Liver (tissue), 9 donors: Measurements from ENCODE around the gene BICDL2. TPM values are rescaled to one million over a fixed set of nuclear protein-coding genes. Genes with fewer than 3 reads are reported as not detected.

Source experiments
- DNase-seq: peaks from one replicate; pipeline ENCODE4 v3.0.0-alpha.2; 2017; ENCODE audit warnings: low spot score
- H3K27ac ChIP-seq, 2 donors: one replicate each; pipeline ENCODE4 v1.7.0; 2013; ENCODE audit warnings: inconsistent platforms in 2 of 2, low read length in 2 of 2, control low read depth in 1 of 2, low read depth in 1 of 2, mild to moderate bottlenecking in 1 of 2
- H3K27me3 ChIP-seq, 4 donors: one replicate each; pipeline versions ENCODE4 v1.6.1 to v1.7.0; 2013; ENCODE audit warnings: low read length in 3 of 4, inconsistent platforms in 1 of 4, mild to moderate bottlenecking in 1 of 4, moderate library complexity in 1 of 4; ENCODE audit not compliant: control insufficient read depth in 4 of 4, insufficient read depth in 4 of 4
- H3K36me3 ChIP-seq, 4 donors: one replicate each; pipeline versions ENCODE4 v1.6.1 to v1.7.0; 2013; ENCODE audit warnings: low read length in 3 of 4, mild to moderate bottlenecking in 3 of 4, low read depth in 1 of 4, moderate library complexity in 1 of 4; ENCODE audit not compliant: control insufficient read depth in 4 of 4, insufficient read depth in 3 of 4
- H3K4me1 ChIP-seq, 4 donors: one replicate each; pipeline versions ENCODE4 v1.6.1 to v1.7.0; 2013; ENCODE audit warnings: low read length in 3 of 4, mild to moderate bottlenecking in 3 of 4, moderate library complexity in 1 of 4; ENCODE audit not compliant: control insufficient read depth in 4 of 4, insufficient read depth in 4 of 4
- H3K4me3 ChIP-seq, 3 donors: one replicate each; pipeline versions ENCODE4 v1.6.1 to v1.7.0; 2013; ENCODE audit warnings: low read length in 3 of 3, control low read depth in 1 of 3, low read depth in 1 of 3, mild to moderate bottlenecking in 1 of 3
- H3K9ac ChIP-seq, 2 donors: one replicate each; pipeline ENCODE4 v1.7.0; 2013; ENCODE audit warnings: low read length in 2 of 2, mild to moderate bottlenecking in 2 of 2, moderate library complexity in 2 of 2, control low read depth in 1 of 2, low read depth in 1 of 2
- H3K9me3 ChIP-seq, 4 donors: one replicate each; pipeline versions ENCODE4 v1.6.1 to v1.7.0; 2013; ENCODE audit warnings: low read length in 3 of 4; ENCODE audit not compliant: control insufficient read depth in 4 of 4
- EGR1 ChIP-seq, 2 donors: IDR thresholded peaks; 2 replicates each; pipeline ENCODE4 v1.6.1; 2016 to 2018; ENCODE audit warnings: antibody characterized with exemption in 2 of 2, low read depth in 2 of 2
- GABPA ChIP-seq, 2 donors: IDR thresholded peaks in 1 of 2; conservative IDR thresholded peaks in 1 of 2; 2 replicates each; pipeline ENCODE4 v1.6.1; 2016; ENCODE audit warnings: antibody characterized with exemption in 2 of 2, mild to moderate bottlenecking in 1 of 2, moderate library complexity in 1 of 2
- HNF4A ChIP-seq, 2 donors: conservative IDR thresholded peaks; 2 replicates each; pipeline ENCODE4 v1.6.1; 2016; ENCODE audit warnings: antibody characterized with exemption in 2 of 2, mild to moderate bottlenecking in 2 of 2
- HNF4G ChIP-seq: IDR thresholded peaks from 2 replicates; pipeline ENCODE4 v1.6.1; 2016; ENCODE audit warnings: antibody characterized with exemption
- JUND ChIP-seq, 2 donors: IDR thresholded peaks; 2 replicates each; pipeline ENCODE4 v1.6.1; 2016; ENCODE audit warnings: antibody characterized with exemption in 2 of 2
- NR2F2 ChIP-seq: IDR thresholded peaks from 2 replicates; pipeline ENCODE4 v1.6.1; 2016; ENCODE audit warnings: antibody characterized with exemption
- RAD21 ChIP-seq, 2 donors: IDR thresholded peaks; 2 replicates each; pipeline ENCODE4 v1.6.1; 2016; ENCODE audit warnings: antibody characterized with exemption in 2 of 2, mild to moderate bottlenecking in 2 of 2
- RXRA ChIP-seq, 2 donors: IDR thresholded peaks; 2 replicates each; pipeline ENCODE4 v1.6.1; 2017 to 2018; ENCODE audit warnings: antibody characterized with exemption in 2 of 2, mild to moderate bottlenecking in 1 of 2
- SP1 ChIP-seq: IDR thresholded peaks from 2 replicates; pipeline ENCODE4 v1.6.1; 2018; ENCODE audit warnings: antibody characterized with exemption, mild to moderate bottlenecking
- TAF1 ChIP-seq: conservative IDR thresholded peaks from 2 replicates; pipeline ENCODE4 v1.6.1; 2016; ENCODE audit warnings: antibody characterized with exemption, mild to moderate bottlenecking
- WGBS: extraction: QIAGEN DNeasy Blood & Tissue Kit; methylation state at CpG from one replicate; pipeline ENCODE4 v1.1.7; 2013; 5-methylcytosine and 5-hydroxymethylcytosine counted together
- polyA plus RNA-seq, 2 donors: library from polyadenylated mRNA; stranded (reverse) in 1 of 2; unstranded in 1 of 2; fragments of 200-250 nt in 1 of 2; fragments of >200 nt in 1 of 2; fragmentation: Nextera tagmentation in 1 of 2; extraction: Ambion mirVana in 1 of 2; gene quantifications; one replicate each; pipeline versions ENCODE4 v1.2.1 to v1.2.3, GENCODE V29; 2013 to 2015
- total RNA-seq, 2 donors: library from RNA; depleted of rRNA; stranded (reverse); fragments of >200 nt; gene quantifications; one replicate each; pipeline ENCODE4 v1.2.3, GENCODE V29; 2014
- TF ChIP-seq, protein P1 (sequence below): IDR thresholded peaks from 2 replicates; pipeline ENCODE4 v1.6.1; 2016; ENCODE audit warnings: antibody characterized with exemption
- TF ChIP-seq, protein P2 (sequence below): IDR thresholded peaks from 2 replicates; pipeline ENCODE4 v1.6.1; 2016; ENCODE audit warnings: antibody characterized with exemption
- TF ChIP-seq, protein P3 (sequence below): IDR thresholded peaks from 2 replicates; pipeline ENCODE4 v1.6.1; 2016; ENCODE audit warnings: antibody characterized with exemption
- TF ChIP-seq, protein P4 (sequence below): fragments of 150-350 bp; IDR thresholded peaks from 2 replicates; pipeline ENCODE4 v1.5.1; 2017; ENCODE audit warnings: improper control_type of control experiment, low read depth, low read length; ENCODE audit not compliant: missing input control
- donor health status: healthy.
- donor health status: healthy.
- donor health status: healthy.
- donor health status: healthy.
- donor health status: healthy.

BICDL2 gene
- total and polyA plus RNA-seq, 4 donors: 0.15 to 0.59 (median 0.33) TPM; not detected in 1

DNA sequence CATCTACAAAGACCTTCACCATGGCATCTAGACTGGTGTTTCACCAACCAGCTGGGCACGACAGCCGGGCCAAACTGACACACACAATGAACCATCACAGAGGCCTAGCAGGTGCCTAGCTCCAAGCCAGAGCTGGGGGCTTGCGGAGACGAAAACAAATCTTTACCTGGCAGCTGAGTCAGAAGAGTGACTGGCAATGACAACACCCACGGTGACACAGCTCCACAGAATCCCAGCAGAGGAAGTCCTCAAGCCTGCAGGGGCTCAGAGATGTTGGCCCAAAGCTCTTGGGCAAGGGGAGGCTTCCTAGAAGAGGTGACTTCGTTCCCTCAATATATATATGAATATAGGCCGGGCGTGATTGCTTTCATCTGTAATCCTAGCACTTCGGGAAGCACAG lies 14.8 kb upstream of the BICDL2 start:
- Histone ChIP-seq H3K27ac (no peak overlapping the region), H3K9ac (no peak overlapping the region), H3K4me1 (peaks cover 0 to 5% (median 2%) of the 10 kb centered on the region in 4 donors), H3K4me3 (no peak overlapping the region), H3K36me3 (peaks cover 0 to 2% (median 0%) of the 10 kb centered on the region in 4 donors), H3K27me3 (peaks cover 0 to 6% (median 0%) of the 10 kb centered on the region in 4 donors), H3K9me3 (no peaks in the 10 kb centered on the region)
- WGBS: 84% methylated on average over 9 of the region's 9 CpGs
- TF ChIP-seq EGR1 (IDR thresholded peaks at IDR 0.05; ENCODE audit: low read depth in 2 of 2): no peak
- TF ChIP-seq, protein P1, sequence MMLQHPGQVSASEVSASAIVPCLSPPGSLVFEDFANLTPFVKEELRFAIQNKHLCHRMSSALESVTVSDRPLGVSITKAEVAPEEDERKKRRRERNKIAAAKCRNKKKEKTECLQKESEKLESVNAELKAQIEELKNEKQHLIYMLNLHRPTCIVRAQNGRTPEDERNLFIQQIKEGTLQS: no peak
- TF ChIP-seq, protein P2, sequence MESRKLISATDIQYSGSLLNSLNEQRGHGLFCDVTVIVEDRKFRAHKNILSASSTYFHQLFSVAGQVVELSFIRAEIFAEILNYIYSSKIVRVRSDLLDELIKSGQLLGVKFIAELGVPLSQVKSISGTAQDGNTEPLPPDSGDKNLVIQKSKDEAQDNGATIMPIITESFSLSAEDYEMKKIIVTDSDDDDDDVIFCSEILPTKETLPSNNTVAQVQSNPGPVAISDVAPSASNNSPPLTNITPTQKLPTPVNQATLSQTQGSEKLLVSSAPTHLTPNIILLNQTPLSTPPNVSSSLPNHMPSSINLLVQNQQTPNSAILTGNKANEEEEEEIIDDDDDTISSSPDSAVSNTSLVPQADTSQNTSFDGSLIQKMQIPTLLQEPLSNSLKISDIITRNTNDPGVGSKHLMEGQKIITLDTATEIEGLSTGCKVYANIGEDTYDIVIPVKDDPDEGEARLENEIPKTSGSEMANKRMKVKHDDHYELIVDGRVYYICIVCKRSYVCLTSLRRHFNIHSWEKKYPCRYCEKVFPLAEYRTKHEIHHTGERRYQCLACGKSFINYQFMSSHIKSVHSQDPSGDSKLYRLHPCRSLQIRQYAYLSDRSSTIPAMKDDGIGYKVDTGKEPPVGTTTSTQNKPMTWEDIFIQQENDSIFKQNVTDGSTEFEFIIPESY: no peak
- TF ChIP-seq, protein P3, sequence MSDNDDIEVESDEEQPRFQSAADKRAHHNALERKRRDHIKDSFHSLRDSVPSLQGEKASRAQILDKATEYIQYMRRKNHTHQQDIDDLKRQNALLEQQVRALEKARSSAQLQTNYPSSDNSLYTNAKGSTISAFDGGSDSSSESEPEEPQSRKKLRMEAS: no peak
- no peak for TF ChIP-seq RAD21 (IDR thresholded peaks at IDR 0.05)
- DNase-seq: no peak

DNA sequence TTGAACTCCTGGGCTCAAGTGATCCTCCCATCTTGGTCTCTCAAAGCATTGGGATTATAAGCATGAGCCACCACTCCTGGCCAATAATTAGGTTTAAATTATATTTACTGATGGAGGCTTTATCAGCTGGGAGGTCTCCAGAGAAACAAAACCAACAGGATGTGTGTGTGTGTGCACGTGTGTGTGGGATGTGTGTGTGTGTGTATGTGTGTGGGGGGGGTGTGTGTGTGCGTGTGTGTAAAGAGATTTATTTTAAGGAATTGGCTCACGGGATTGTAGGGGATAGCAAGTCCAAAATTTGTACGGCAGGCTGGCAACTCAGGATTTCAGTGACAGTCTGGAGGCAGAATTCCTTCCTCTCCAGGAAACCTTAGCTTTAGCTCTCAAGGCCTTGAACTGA lies 14.3 kb upstream of the BICDL2 start:
- Histone ChIP-seq H3K9me3 (no peaks in the 10 kb centered on the region), H3K27ac (no peak overlapping the region), H3K9ac (no peak overlapping the region), H3K4me1 (peaks cover 0 to 10% (median 4%) of the 10 kb centered on the region in 4 donors), H3K27me3 (peaks cover 0 to 6% (median 0%) of the 10 kb centered on the region in 4 donors), H3K36me3 (peaks cover 0 to 2% (median 0%) of the 10 kb centered on the region in 4 donors), H3K4me3 (no peak overlapping the region)
- 48% methylated on average over 4 of the region's 4 CpGs for WGBS
- TF ChIP-seq, protein P2: no peak
- TF ChIP-seq HNF4A (conservative IDR thresholded peaks at IDR 0.05) (no peak), RAD21 (IDR thresholded peaks at IDR 0.05) (no peak), GABPA (IDR thresholded peaks at IDR 0.05 in 1 of 2, conservative IDR thresholded peaks at IDR 0.05 in 1 of 2) (no peak), TAF1 (no peak), SP1 (no peak), RXRA (IDR thresholded peaks at IDR 0.05) (no peak), JUND (IDR thresholded peaks at IDR 0.05) (no peak)
- TF ChIP-seq, protein P3: no peak
- DNase-seq: no peak

DNA sequence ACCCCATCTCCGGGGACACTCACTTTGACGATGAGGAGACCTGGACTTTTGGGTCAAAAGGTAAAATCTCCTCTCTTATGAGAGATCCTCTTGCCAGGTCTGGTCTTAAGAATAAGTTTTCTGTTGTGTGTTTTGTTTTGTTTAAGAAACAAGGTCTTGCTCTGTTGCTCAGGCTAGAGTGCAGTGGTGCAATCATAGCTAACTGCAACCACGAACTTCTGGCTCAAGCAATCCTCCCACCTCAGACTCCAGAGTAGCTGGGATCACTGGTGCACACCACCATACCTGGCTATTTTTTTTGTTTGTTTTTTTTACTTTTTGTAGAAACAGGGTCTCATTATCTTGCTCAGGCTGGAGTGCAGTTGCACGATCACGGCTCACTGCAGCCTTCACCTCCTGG lies 13.7 kb upstream of the BICDL2 start:
- TF ChIP-seq JUND (IDR thresholded peaks at IDR 0.05) (no peak), RAD21 (IDR thresholded peaks at IDR 0.05) (no peak), EGR1 (IDR thresholded peaks at IDR 0.05; ENCODE audit: low read depth in 2 of 2) (no peak), GABPA (IDR thresholded peaks at IDR 0.05 in 1 of 2, conservative IDR thresholded peaks at IDR 0.05 in 1 of 2) (no peak), HNF4G (no peak), NR2F2 (no peak), TAF1 (no peak), RXRA (IDR thresholded peaks at IDR 0.05) (no peak)
- TF ChIP-seq, protein P3: no peak
- TF ChIP-seq, protein P1: no peak
- TF ChIP-seq, protein P4, sequence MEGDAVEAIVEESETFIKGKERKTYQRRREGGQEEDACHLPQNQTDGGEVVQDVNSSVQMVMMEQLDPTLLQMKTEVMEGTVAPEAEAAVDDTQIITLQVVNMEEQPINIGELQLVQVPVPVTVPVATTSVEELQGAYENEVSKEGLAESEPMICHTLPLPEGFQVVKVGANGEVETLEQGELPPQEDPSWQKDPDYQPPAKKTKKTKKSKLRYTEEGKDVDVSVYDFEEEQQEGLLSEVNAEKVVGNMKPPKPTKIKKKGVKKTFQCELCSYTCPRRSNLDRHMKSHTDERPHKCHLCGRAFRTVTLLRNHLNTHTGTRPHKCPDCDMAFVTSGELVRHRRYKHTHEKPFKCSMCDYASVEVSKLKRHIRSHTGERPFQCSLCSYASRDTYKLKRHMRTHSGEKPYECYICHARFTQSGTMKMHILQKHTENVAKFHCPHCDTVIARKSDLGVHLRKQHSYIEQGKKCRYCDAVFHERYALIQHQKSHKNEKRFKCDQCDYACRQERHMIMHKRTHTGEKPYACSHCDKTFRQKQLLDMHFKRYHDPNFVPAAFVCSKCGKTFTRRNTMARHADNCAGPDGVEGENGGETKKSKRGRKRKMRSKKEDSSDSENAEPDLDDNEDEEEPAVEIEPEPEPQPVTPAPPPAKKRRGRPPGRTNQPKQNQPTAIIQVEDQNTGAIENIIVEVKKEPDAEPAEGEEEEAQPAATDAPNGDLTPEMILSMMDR: no peak
- TF ChIP-seq, protein P2: no peak
- 78% methylated on average over 5 of the region's 5 CpGs for WGBS
- Histone ChIP-seq H3K4me1 (peaks cover 0 to 12% (median 5%) of the 10 kb centered on the region in 4 donors), H3K27me3 (peaks cover 0 to 6% (median 0%) of the 10 kb centered on the region in 4 donors), H3K9me3 (no peaks in the 10 kb centered on the region), H3K4me3 (no peak overlapping the region), H3K9ac (no peak overlapping the region), H3K36me3 (peaks cover 0 to 2% (median 0%) of the 10 kb centered on the region in 4 donors), H3K27ac (no peak overlapping the region)
- DNase-seq: no peak
